ENCODE measurements around the gene MRM2. TPM values are rescaled to one million over a fixed set of nuclear protein-coding genes. Genes with fewer than 3 reads are reported as not detected.

The MRM2 gene
- total and polyA plus RNA-seq, 10 of the 15 experiments (the other 5 are each of a cell fraction or from before 2014, with no cell fraction given) = 43.2 to 128 (median 71.4) TPM

DNA sequence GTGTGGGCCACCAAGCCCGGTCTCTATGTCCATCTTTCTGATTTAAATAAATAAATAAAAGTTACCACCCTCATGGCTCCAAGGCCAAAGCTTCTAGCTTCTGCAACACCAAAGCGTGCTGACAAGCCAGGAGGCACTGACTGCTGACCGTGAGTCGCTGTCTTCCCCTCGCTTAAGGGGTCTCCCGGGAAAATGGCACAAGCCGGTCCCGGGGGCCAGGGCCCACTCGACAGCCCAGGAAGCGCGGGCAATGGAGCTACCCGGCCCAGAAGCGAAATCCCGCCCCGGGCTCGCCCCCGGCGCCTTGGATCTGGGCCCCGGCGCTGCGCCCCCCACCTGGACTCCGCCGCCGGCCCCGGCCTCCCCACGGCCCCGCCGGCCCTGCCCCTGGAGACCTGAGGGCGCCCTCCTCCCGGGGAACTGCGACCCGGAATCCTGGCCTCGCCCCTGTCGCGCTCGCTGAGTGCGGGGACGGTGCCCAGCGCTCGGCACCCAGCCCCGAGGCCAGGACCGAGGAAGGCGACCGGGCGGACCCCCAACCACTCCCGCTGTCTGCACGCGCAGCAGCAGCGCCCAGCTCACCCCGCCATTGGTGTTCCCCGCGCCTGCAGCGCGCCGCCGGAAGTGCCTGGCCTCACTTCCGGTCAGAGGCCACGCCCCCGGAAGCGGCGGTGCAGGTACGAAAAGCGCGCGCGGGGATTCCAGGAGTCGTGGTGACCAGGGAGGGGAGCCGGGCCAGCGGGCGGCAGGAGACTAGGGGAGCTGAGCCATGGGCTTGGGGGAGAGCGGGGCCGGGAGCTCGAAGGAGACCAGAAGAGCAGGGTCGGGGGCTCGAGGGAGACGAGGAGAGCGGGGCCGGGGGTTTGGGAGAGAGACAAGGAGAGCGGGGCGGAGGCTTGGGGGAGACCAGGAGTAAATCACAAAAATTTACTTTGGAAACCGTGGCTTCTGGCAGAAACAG is at the start of gene MRM2, which contains the start of gene NUDT1 (continued):
- TF ChIP-seq BCL11A (IDR thresholded peaks at IDR 0.05; ENCODE audit: low read depth, low read length) (no peak), ZNF592 (IDR thresholded peaks at IDR 0.05) (no peak), PKNOX1 (IDR thresholded peaks at IDR 0.05) (peak; percentile 53)
- TF ChIP-seq, protein P1, sequence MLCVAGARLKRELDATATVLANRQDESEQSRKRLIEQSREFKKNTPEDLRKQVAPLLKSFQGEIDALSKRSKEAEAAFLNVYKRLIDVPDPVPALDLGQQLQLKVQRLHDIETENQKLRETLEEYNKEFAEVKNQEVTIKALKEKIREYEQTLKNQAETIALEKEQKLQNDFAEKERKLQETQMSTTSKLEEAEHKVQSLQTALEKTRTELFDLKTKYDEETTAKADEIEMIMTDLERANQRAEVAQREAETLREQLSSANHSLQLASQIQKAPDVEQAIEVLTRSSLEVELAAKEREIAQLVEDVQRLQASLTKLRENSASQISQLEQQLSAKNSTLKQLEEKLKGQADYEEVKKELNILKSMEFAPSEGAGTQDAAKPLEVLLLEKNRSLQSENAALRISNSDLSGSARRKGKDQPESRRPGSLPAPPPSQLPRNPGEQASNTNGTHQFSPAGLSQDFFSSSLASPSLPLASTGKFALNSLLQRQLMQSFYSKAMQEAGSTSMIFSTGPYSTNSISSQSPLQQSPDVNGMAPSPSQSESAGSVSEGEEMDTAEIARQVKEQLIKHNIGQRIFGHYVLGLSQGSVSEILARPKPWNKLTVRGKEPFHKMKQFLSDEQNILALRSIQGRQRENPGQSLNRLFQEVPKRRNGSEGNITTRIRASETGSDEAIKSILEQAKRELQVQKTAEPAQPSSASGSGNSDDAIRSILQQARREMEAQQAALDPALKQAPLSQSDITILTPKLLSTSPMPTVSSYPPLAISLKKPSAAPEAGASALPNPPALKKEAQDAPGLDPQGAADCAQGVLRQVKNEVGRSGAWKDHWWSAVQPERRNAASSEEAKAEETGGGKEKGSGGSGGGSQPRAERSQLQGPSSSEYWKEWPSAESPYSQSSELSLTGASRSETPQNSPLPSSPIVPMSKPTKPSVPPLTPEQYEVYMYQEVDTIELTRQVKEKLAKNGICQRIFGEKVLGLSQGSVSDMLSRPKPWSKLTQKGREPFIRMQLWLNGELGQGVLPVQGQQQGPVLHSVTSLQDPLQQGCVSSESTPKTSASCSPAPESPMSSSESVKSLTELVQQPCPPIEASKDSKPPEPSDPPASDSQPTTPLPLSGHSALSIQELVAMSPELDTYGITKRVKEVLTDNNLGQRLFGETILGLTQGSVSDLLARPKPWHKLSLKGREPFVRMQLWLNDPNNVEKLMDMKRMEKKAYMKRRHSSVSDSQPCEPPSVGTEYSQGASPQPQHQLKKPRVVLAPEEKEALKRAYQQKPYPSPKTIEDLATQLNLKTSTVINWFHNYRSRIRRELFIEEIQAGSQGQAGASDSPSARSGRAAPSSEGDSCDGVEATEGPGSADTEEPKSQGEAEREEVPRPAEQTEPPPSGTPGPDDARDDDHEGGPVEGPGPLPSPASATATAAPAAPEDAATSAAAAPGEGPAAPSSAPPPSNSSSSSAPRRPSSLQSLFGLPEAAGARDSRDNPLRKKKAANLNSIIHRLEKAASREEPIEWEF (IDR thresholded peaks at IDR 0.05; ENCODE audit: insufficient replicate concordance, low read depth, low read length) = no peak
